ENCODE measurements around the gene KHSRP.
"Not testable (repeated sequence)": the region's sequence is repeated elsewhere in the genome, so short reads cannot be mapped to it uniquely, and the experiment has no call there.

Gene KHSRP

DNA sequence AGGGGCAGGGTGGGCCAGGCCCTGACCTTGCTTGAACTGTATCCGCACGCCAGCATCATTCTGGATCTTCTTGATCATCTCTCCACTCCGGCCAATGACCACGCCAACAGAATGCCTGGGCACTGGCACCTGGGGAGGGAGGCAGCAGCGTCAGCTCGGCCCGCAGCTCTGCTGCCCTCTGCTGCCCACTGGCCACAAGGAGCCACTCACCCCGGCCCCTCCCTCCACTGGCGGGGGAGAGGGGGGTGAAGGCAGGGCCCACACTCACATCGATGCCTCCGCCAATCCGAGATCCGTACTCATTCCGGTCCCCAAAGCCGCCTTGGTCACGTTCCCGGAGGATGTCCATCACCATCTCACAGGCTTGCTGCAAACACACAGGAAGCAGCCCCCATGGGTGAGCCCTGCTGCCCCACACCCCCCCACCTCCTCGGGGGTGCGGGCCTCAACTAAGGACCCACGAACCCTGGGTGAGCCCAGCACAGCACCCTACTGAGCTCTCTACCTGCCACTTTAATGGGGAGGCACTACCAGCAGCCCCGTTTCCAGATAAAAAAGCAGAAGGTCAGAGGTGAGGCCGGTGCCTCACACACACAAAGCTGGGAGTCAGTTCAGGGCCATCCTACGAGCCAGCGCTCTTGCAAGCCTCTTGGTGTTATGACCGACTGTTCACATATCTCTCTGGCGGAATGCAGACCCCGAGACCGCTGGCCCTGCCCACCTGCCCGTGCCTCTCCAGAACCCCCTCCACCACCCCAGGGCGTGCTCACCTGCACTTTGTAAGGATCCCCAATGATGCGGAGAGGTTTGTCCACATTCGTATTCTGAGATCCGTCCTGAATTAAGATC, 6.7 kb downstream of the KHSRP start:
- DNase-seq: no peak

DNA sequence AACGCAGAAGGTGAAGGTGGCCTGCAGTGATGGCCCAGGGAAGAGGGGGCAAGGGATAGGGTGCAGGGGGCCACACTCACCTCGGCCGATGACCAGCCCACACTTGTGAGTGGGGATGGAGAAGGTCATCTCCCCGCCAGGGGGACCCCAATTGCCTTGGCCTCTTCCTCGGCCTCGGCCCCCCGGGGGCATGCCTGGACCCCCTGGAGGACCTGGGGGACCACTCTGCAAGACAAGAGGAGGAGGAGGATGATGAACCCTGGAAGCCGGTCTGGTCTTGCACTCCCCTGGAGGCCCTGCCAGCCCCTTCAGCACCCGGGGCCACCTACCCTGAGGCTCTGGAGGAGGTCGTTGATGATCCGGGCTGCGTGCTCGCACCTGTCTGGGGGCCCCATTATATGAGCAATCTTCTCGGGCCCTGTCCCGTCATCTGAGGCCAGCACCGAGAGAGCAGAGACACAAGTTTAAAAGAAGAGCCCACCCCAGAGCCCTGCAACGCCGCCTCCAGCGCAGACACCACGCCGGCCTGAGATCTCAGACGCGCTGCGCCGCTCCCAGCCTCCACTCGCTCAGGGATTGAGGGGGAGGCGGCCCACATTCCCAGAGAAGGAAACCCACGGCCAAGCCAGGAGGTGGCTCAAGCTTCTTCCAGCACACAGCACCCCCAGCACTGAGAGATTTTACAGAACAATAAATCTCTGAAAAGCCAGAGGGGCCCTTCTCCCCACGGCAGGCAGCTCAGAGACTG, 7.8 kb downstream of the KHSRP start:
- DNase-seq: no peak

DNA sequence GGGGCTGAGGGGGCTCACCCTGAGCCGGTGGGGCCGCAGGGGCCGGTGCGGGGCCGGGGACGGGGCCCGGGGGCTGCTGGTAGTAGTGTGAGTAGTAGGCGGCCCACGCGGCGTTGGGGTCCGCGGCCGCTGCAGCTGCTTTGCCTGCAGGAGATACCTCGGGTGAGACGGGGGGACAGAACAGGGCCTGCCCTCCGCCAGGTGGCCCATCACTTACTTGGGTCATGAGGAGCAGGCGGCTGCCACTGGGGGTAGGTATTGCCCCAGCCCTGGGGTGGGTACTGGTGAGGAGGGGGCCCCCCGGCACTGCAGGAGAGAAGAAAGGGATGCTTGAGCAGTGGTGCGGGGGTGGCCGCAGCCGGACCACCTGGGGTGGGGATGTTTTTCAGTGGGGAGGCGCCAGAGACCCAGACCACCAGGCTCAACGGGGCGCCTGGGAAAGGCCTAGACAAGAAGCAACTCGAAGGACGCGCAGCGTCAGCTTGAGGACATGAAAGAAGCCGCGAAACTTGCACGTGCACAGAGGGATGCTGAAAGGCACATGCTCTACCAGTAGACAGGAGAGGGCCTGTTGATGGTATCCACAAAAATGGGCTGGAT, 8.9 kb downstream of the KHSRP start:
- no peak for DNase-seq

DNA sequence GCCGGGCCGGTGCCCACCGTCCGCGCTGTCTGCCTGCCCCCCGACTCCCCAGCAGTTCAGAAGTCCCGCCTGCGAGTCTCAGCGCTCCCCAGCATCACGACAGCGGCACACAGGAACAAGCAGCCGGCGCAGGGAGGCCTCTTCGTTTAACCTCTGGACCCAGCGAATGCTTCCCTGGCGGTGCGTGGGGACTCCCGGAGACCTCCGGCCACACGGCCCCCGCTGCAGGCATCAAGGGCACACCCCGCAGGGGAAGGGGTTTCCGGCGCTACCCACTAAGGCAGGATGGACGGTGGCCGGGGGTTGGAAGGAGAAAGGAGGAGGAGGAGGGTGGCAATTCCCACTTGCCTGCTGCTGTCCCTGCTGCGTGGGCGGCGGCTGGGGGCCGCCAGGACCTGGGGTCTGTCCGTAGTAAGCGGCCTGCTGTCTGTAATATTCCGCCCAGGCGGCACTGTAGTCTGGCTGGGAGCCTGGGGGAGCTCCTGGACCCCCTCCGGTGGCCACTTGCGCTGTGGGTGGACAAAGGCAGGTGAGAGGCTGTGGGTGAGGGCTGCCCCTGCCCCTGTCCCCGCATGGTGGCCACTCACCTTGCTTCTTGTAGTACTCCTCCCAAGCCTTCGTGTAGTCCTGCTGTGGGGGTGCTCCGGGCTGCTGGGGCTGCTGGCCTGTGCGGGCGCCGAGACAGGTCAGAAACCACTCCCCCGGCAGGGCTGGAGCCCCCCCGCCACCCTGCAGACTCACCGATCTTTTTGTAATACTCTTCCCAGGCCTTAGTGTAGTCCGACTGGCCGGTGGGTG, 9.6 kb downstream of the KHSRP start:
- DNase-seq: no peak

DNA sequence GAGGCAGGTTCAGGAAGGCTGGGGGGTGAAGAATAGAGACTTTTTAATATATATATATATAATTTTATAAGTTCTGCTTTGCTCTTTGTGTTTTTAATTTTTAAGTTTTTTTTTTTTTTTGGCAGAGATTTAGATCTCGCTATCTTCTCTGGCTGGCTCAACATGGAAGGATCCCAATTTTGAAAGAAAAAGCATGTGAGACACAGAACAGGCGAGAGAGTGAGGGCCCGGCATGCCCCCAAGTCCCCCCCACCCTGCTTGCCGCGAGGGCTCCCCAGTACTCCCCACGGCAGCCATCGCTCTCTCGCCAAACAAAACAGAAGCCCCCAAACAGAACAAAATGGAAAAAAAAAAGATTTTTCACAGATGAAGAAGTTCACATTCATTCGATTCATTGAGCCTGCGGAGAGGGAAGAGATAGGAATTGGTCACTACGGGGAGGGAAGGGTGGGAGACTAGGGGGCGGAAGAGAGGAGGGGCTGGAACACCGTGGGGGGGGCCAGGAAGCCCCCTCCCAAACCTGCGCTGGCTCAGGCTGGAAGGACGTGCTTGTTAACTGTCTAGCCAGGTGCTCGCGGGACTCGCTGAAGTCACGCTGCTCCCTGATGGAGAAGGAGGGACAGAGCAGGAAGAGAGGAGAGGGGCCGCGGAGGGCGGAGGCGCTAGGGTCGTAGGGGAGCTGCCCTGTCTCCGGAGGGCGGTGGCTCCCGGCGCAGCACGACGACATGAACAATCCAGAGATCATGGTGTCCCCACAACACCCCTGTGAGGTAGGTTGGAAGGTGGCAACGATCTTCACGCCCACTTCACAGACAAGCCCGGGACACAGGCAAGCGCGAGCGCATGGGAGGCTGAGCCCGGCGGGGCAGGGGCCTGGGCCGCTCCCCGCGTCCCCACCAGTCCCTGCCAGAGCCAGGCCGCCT, 10.6 kb downstream of the KHSRP start:
- no peak for DNase-seq

DNA sequence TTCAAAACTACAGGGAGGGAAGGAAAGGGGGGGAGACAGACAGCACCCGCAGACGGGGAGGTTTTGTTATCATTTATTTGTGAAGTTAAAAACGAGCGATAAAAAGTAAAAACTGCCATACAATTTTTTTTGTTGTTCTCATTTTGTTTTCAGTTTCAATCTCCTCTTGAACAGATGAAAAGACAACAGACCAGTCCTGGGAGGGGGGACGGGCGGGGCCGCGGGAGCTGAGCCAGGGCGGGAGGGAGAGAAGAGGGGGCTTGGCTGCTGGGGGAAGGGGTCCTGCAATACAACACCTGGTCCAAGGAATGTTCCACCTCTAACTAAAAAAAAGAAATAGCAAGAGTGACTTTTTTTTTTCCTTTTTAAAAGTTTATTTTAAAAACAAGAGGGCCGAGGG, 11.3 kb downstream of the KHSRP start:
- DNase-seq: no peak

DNA sequence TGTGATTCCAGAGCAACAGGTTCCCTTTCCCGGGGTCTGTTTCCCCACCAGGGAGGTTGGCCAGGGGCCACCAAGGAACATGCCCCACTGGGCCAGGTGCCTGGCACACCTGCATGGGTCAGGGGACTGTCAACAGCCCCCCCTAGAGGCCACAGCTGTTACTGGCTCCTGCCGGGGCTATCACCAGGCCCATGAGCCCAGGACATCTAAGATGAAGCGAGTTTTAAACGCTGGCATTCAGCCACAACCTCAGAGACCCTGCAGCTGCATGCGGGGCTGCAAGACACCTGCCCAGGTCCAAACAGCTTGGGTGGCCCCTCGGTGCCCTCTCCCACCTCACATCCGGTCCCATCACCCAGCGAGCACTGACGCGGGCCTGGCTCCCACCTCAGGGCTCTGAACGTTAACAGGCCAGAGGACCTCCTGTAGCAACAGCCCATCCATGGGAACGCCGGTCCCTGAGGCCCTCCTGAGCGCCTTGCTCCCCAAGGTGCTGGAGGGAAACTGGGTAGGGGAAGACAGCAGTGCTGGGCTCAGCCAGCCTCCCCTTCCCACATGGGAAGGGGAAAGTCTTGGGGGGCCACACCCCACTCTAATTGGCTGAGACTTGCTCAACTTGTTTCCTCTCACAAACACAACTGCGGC, 12.0 kb downstream of the KHSRP start:
- peak; percentile 25 for DNase-seq

DNA sequence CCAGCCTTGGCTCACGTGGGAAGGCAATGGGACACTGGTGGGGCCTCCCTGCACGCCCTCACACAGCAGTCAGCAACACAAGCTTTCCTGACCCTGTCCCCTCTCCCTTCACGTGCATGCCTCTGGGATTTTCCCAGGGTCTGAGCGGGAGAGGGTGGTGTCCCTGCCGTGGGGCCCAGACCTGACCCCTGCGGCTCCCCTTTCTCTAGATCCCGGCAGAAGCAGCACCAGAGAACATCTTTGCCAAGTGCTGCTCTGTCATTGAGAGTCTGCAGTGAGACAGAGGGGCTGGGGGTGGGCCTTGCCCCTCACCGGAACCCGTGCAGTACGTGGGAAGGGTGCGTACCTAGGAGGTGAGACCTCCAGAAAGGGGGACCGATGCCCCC, 12.6 kb downstream of the KHSRP start:
- no peak for DNase-seq

DNA sequence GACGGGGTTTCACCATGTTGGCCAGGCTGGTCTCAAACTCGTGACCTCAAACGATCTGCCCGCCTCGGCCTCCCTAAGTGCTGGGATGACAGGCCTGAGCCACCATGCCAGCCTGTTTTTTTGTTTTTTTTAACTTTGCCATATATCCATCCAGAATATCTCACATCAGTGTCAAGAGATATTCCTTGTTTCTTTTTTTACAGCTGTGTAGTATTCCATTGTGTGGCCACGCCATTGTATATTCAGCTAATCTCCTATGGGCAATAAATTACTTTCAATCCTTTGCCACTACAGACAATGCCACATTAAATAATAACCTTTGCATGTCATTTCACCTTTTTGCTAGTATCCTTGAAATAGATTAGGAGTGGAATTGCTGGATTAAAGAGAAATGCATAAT, 15.3 kb downstream of the KHSRP start:
- DNase-seq: no peak

DNA sequence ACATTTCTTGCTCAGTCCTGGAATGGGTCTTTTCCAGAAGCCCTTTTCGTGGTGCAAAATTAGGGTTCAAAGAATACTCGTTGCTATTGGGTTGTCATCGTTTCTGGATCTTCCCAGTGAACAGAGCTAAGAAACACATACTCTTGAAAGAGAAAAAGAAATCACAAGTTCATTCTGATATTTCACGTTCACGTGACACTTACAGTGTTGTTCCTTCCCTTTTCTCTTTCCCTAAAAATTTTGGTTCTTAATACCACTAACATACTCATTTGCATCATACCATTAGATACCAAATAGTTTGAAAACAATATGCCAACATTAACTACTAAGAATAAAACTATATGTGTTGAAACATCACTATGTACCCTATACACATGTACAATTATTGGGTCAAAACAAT, 18.2 kb downstream of the KHSRP start:
- no peak for DNase-seq

DNA sequence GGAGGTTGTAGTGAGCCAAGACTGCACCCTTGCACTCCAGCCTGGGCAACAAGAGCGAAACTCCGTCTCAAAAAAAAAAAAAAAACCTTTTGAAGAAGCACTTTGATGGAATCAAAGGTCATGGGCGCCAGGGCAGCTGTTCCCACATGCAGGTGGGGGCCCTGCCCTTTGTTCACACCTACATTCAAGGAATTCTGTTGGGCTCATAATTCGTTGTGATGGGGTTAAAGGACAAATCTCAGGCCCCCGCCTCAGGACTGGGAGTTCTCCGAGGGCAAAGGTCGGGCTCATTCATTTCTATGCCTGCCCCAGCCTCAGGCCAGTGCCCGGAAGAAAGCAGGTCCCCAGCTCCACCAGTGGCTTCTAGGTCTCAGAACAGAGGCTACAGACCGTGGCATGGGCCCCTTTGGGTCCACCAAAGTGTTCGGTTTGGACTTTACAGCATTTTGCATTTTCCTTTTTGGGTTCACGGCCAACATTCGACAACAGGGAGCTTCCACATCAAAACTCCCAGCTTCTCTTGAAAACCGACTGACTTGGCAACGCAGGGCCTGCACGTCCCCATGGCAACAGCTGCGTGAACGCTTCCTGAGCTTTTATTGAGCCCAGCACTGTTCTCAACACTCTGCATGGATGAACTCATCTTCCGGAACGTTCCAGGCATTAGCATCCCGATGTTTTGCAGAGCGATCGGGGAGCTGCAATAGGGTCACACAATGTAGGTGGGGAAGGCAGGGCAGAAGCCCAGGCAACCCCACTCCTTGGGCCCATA, 21.6 kb downstream of the KHSRP start:
- no peak for DNase-seq

DNA sequence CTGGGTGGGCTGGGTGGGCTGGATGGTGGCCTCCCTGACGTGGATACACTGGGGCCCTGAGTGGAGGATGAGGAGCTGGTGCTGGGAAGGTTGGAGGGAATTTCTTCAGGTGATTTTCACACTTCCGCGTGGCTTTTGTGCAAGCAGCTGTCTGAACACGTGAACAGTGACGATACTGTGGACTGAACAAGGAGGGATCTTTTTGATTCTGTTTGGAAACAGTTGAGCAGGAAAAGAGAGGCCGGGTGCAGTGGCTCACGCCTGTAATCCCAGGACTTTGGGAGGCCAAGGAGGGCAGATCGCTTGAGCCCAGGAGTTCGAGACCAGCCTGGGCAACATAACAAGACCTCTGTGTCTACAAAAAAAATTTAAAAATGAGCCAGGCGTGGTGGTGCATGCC, 22.6 kb downstream of the KHSRP start:
- DNase-seq: no peak

DNA sequence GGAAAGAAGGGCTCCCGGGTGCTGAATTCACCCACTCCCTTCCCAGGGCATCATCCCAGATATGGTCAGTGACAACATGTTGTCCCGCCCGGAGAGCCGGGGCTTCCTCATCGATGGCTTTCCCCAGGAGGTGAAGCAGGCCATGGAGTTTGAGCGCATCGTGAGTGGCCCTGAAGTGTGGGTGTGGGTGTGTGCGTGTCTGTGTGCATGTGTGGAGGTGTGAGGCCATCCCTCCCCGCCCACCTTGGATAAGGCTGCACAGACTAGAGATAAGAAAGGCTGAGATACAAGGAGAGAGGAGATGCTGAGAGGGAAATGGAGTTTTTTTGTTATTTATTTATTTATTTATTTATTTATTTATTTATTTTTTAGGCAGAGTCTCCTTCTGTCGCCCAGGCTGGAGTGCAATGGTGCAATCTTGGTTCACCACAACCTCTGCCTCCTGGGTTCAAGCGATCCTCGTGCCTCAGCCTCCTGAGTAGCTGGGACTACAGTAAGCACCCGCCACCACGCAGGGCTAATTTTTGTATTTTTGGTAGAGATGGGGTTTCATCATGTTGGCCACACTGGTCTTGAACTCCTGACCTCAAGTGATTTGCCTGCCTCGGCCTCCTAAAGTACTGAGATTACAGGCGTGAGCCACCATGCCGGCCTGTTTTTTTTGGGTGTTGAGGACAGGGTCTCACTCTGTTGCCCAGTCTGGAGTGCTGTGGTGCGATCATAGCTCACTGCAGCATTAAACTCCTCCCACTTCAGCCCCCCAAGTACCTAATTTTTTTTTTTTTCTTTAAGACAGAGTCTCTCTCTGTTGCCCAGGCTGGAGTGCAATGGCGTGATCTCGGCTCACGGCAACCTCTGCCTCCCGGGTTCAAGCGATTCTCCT, 24.3 kb downstream of the KHSRP start:
- not testable (repeated sequence) for DNase-seq

DNA sequence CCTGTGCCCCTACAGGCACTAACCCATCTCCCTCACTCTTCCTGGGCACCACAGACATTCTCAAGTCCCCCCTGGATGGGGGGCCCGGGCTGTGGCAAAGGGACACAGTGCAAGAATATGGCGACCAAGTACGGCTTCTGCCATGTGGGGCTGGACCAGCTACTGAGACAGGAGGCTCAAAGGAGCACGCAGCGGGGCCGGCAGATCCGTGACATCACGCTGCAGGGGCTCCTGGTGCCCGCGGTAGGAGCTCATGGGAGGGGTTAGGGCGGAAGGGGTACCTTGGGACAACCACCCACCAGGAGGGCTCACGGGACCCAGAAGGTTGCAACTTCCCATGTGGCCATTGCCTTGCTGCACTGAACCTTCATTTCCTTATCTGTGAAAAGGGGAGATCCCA, 28.3 kb downstream of the KHSRP start:
- no peak for DNase-seq

DNA sequence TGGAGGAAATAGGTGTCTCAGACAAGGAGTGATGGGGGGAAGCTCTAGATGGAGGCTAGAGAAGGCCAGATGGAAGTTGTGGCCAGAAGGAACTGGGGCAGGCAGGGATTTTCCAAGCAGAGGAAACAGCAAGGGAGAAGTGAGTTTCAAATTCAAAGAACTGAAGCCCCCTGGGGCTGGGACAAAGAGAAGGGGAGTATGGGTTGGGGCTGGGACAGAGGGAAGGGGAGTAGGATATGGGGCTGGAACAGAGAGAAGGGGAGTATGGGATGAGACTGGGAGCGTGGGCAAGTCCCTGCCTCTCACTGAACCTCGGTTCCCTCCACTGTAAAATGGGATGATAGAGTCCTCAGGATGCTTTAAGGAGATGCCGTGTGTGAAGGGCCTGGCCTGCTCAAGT, 29.8 kb downstream of the KHSRP start:
- no peak for DNase-seq

DNA sequence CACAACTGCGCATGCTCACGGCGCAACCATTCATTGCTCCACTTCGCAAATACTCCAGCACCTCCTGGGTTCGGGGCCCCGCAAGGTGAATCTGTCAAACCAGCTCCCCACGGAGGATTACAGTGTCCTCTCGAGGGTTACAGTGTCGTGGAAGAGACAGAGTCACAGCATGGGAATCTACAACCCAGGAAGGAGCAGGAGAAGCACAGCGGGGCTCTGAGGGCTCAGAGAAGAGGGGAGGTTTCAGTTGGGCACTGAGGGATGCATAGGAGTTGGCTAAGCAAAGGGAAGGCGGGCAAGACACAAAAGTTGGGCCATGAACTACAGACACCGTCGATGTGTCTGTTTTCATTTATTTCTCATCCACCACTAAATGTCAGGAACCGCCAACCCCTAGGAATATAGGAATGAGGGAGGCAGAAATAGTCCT, 30.6 kb downstream of the KHSRP start:
- DNase-seq: no peak

DNA sequence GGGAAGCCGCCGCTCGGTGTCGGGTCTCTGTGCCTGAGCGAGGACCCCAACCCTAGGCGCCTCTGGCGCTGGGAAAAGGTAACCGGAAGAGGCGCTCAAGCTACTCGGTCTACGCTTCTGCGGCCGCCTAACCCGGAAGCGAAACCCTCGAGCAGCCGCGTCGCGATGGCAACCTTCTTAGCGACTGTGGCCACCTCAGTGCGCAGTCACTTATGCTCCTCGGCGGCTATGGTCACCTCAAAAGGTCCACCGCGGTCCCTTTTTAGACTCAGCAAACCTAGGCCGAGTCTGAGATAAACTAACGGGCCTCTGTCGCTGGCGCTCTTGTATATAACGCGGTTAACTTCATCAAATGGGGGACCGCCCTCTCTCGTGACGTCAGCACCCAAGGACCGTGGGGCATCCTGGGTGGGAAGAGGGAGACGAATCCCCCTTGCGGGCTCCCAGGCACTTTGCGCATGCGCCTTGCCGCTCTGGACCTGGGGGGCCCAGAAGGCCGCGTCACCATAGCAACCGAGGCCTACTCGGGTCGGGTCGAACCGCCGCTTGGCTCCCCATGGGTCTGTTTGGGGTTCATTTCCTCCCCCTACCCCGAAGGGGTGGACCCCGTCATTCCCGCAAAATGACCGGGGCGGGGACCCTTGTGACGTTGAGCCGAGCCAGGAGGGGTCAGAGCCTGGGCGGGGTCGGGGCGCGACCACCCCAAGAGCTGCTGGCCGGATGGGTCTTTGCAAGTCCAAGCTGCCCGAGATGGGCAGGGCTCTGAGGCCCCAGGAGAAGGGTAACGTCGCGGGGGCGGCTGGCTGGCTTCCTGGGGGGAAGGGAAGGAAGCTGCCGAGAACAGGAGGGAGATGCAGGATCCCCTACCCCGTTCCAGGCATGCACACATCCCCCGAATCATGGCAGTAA, 31.3 kb downstream of the KHSRP start, which contains the start of gene GTF2F1:
GTF2F1 (minus strand) TSS at position 91 of the 909 bp plus-strand sequence. CDS start 169 bp downstream, outside the sequence.
- DNase-seq: peak; percentile 81

Data from activated effector memory CD4-positive, alpha-beta T cell treated with Interleukin-2 at 50 U/mL for 16 hours (primary cell).